H1 (cell line): ENCODE data around the gene KLRB1. TPM values are rescaled to one million over a fixed set of nuclear protein-coding genes. Genes with fewer than 3 reads are reported as not detected.
"Not testable (repeated sequence)": the region's sequence is repeated elsewhere in the genome, so short reads cannot be mapped to it uniquely, and the experiment has no call there.

ENCODE experiments used
- CTCF ChIA-PET: fragments of 300-600 bp; sonication (Branson Sonifier 250); formaldehyde crosslinking; loops from one replicate; lab custom pipeline; 2021; ENCODE audit not compliant: partially characterized antibody; lab: Charles Lee
- POLR2A ChIA-PET: fragments of 300-600 bp; sonication (Branson Sonifier 250); formaldehyde crosslinking; loops from one replicate; lab custom pipeline; 2021; ENCODE audit warnings: inconsistent platforms; ENCODE audit not compliant: partially characterized antibody; lab: Charles Lee
- DNase-seq, 2 experiments: peaks; one replicate each; pipeline versions ENCODE4 v3.0.0 to v3.0.0-alpha.2; 2010 to 2022; ENCODE audit warnings: low spot score in 2 of 2, low read depth in 1 of 2, mixed read lengths in 1 of 2
- FAIRE-seq: peaks from 2 replicates; lab custom pipeline; 2011; peaks lifted over from hg19 to GRCh38; lab: Jason Lieb, UNC
- H2AFZ ChIP-seq: 2 replicates; pipeline ENCODE4 v1.8.1; 2012; ENCODE audit warnings: low read length, inconsistent platforms
- H2AK5ac ChIP-seq: 2 replicates; pipeline ENCODE4 v1.6.1; 2013; ENCODE audit warnings: low read depth, low read length
- H2BK120ac ChIP-seq: replicated peaks from 2 replicates; pipeline ENCODE3; 2013; ENCODE audit warnings: low read depth, low read length, inconsistent platforms
- H2BK12ac ChIP-seq: 2 replicates; pipeline ENCODE4 v1.6.1; 2013; ENCODE audit warnings: low read depth, low read length
- H2BK15ac ChIP-seq: 2 replicates; pipeline ENCODE4 v1.6.1; 2013; ENCODE audit warnings: low read length
- H2BK20ac ChIP-seq: 2 replicates; pipeline ENCODE4 v1.6.1; 2013; ENCODE audit warnings: low read length
- H2BK5ac ChIP-seq: 2 replicates; pipeline ENCODE4 v1.6.1; 2013; ENCODE audit warnings: low read depth, low read length
- H3K14ac ChIP-seq: 2 replicates; pipeline ENCODE4 v1.6.1; 2013; ENCODE audit warnings: inconsistent platforms; ENCODE audit not compliant: insufficient read length
- H3K18ac ChIP-seq: 2 replicates; pipeline ENCODE4 v1.6.1; 2013; ENCODE audit warnings: low read length; ENCODE audit errors: extremely low read depth
- H3K23ac ChIP-seq: 2 replicates; pipeline ENCODE4 v1.6.1; 2013; ENCODE audit warnings: inconsistent platforms; ENCODE audit not compliant: insufficient read length
- H3K23me2 ChIP-seq: 2 replicates; pipeline ENCODE4 v1.6.1; 2013; ENCODE audit warnings: low read depth, low read length
- H3K27ac ChIP-seq: 2 replicates; pipeline ENCODE4 v1.6.1; 2011; ENCODE audit warnings: low read depth, low read length, inconsistent platforms
- H3K27me3 ChIP-seq, 4 experiments: replicated peaks in 1 of 4; 1 replicate in 1 of 4; 2 replicates in 3 of 4; pipeline versions ENCODE4 v1.6.1 to v1.8.1; 2011 to 2013; ENCODE audit warnings: low read length in 3 of 4, mild to moderate bottlenecking in 3 of 4, inconsistent platforms in 2 of 4, mixed read lengths in 2 of 4, moderate library complexity in 1 of 4; ENCODE audit not compliant: control insufficient read depth in 3 of 4, insufficient read depth in 3 of 4; ENCODE audit errors: extremely low read depth in 1 of 4
- H3K36me3 ChIP-seq, 4 experiments: 2 replicates each; pipeline versions ENCODE4 v1.6.1 to v1.8.1; 2011 to 2013; ENCODE audit warnings: mild to moderate bottlenecking in 4 of 4, low read length in 3 of 4, moderate library complexity in 2 of 4, control low read depth in 1 of 4, inconsistent platforms in 1 of 4; ENCODE audit not compliant: insufficient read depth in 4 of 4, control insufficient read depth in 2 of 4
- H3K4ac ChIP-seq: replicated peaks from 2 replicates; pipeline ENCODE3; 2013; ENCODE audit warnings: low read length, low read depth, mixed read lengths, inconsistent platforms; ENCODE audit not compliant: insufficient read length
- H3K4me1 ChIP-seq, 4 experiments: replicated peaks in 1 of 4; 1 replicate in 1 of 4; 2 replicates in 3 of 4; pipeline versions ENCODE4 v1.6.1 to v1.8.1; 2011 to 2013; ENCODE audit warnings: low read length in 3 of 4, inconsistent platforms in 2 of 4, mixed read lengths in 1 of 4; ENCODE audit not compliant: insufficient read depth in 4 of 4, control insufficient read depth in 3 of 4
- H3K4me2 ChIP-seq, 2 experiments: 2 replicates each; pipeline versions ENCODE4 v1.6.1 to v1.8.1; 2011 to 2013; ENCODE audit warnings: low read depth in 2 of 2, low read length in 2 of 2, control low read depth in 1 of 2, inconsistent platforms in 1 of 2, mild to moderate bottlenecking in 1 of 2; ENCODE audit not compliant: insufficient read depth in 1 of 2
- H3K4me3 ChIP-seq, 4 experiments: fragments of 200-600, 300-600 bp in 1 of 4; sonication (generic), shearing (Covaris generic), sonication (Bioruptor Twin) in 1 of 4; 2 replicates each; pipeline versions ENCODE4 v1.5.1 to v1.8.1; 2011 to 2016; ENCODE audit warnings: low read length in 4 of 4, low read depth in 3 of 4, control low read depth in 2 of 4, inconsistent platforms in 2 of 4, mild to moderate bottlenecking in 2 of 4, mixed read lengths in 1 of 4, moderate library complexity in 1 of 4; ENCODE audit not compliant: insufficient read depth in 2 of 4; ENCODE audit errors: extremely low read depth in 1 of 4
- H3K56ac ChIP-seq: replicated peaks from 2 replicates; pipeline ENCODE3; 2013; ENCODE audit warnings: low read depth, mild to moderate bottlenecking, mixed read lengths, low read length, inconsistent platforms; ENCODE audit not compliant: insufficient read length
- H3K79me1 ChIP-seq: 2 replicates; pipeline ENCODE4 v1.6.1; 2013; ENCODE audit warnings: low read depth, low read length, control low read depth
- H3K79me2 ChIP-seq, 2 experiments: 2 replicates each; pipeline versions ENCODE4 v1.6.1 to v1.8.1; 2012 to 2013; ENCODE audit warnings: low read length in 2 of 2, mild to moderate bottlenecking in 2 of 2, inconsistent platforms in 1 of 2; ENCODE audit not compliant: insufficient read depth in 2 of 2, control insufficient read depth in 1 of 2
- H3K9ac ChIP-seq, 4 experiments: replicated peaks in 1 of 4; 1 replicate in 1 of 4; 2 replicates in 3 of 4; pipeline versions ENCODE4 v1.6.1 to v1.8.1; 2011 to 2013; ENCODE audit warnings: low read depth in 3 of 4, low read length in 3 of 4, control low read depth in 2 of 4, mild to moderate bottlenecking in 2 of 4, moderate library complexity in 2 of 4, inconsistent platforms in 1 of 4; ENCODE audit errors: extremely low read depth in 1 of 4
- H3K9me3 ChIP-seq, 2 experiments: 2 replicates each; pipeline versions ENCODE4 v1.6.1 to v1.8.1; 2012 to 2013; ENCODE audit warnings: mild to moderate bottlenecking in 2 of 2, moderate library complexity in 2 of 2, control low read depth in 1 of 2, inconsistent platforms in 1 of 2, low read depth in 1 of 2, low read length in 1 of 2, mixed read lengths in 1 of 2; ENCODE audit not compliant: insufficient read depth in 2 of 2
- H4K20me1 ChIP-seq, 2 experiments: replicated peaks in 1 of 2; 2 replicates each; pipeline versions ENCODE3 to v1.8.1; 2011 to 2013; ENCODE audit warnings: inconsistent platforms in 2 of 2, low read length in 2 of 2, mild to moderate bottlenecking in 1 of 2; ENCODE audit not compliant: insufficient read depth in 2 of 2, control insufficient read depth in 1 of 2
- H4K5ac ChIP-seq: 2 replicates; pipeline ENCODE4 v1.6.1; 2013; ENCODE audit warnings: low read length, low read depth, mixed read lengths, inconsistent platforms; ENCODE audit not compliant: insufficient read length
- H4K8ac ChIP-seq: 2 replicates; pipeline ENCODE4 v1.8.0; 2013; ENCODE audit warnings: mild to moderate bottlenecking, moderate library complexity, low read length, inconsistent platforms; ENCODE audit not compliant: insufficient read depth; ENCODE audit errors: extremely low read depth
- H4K91ac ChIP-seq: replicated peaks from 2 replicates; pipeline ENCODE3; 2013; ENCODE audit warnings: low read length, mixed read lengths, inconsistent platforms; ENCODE audit not compliant: insufficient read length
- WGBS, 2 experiments: shearing (Covaris generic) in 1 of 2; methylation state at CpG; one replicate each; pipeline versions ENCODE4 v1.1.6 to v1.1.7; 2013 to 2015; ENCODE audit warnings: low lambda C conversion rate in 2 of 2, mixed read lengths in 2 of 2, inconsistent platforms in 1 of 2, low coverage in 1 of 2, missing lambda C conversion rate in 1 of 2; ENCODE audit not compliant: insufficient replicate concordance in 2 of 2, insufficient coverage in 1 of 2, insufficient read length in 1 of 2; ENCODE audit errors: extremely low coverage in 1 of 2, missing lambda C conversion rate in 1 of 2; 5-methylcytosine and 5-hydroxymethylcytosine counted together
- polyA plus RNA-seq, 7 experiments: library from polyadenylated mRNA; depleted of rRNA in 3 of 7; stranded (reverse) in 5 of 7; unstranded in 2 of 7; fragments of >200 nt in 5 of 7; fragments of 200-250 nt in 2 of 7; gene quantifications; 1 replicate in 5 of 7; 2 replicates in 1 of 7; 4 replicates in 1 of 7; pipeline versions ENCODE4 v1.2.1 to v1.2.3, GENCODE V29; 2011 to 2013; ENCODE audit warnings: missing spikeins in 2 of 7, mixed read lengths in 2 of 7
- total RNA-seq: library from RNA; stranded (reverse); fragmentation: NEBNext Ultra II Directional; extraction: Animal tissue kit (Norgen Biotek cat#: 25700); gene quantifications from 2 replicates; pipeline ENCODE4 v1.2.1, GENCODE V29; 2021

Gene KLRB1
- total and polyA plus RNA-seq, 2 of the 8 experiments (the other 6 are each of a cell fraction or from before 2014, with no cell fraction given): not detected

GRCh38 chr12:9577729-9578128 lies 30.0 kb downstream of the KLRB1 start:
- H2BK20ac ChIP-seq, H4K8ac ChIP-seq, H2BK12ac ChIP-seq, FAIRE-seq, H2AK5ac ChIP-seq, H3K27me3 ChIP-seq, H3K14ac ChIP-seq, H3K4ac ChIP-seq, H3K4me2 ChIP-seq, H3K9ac ChIP-seq, H2BK15ac ChIP-seq, H3K79me2 ChIP-seq, H4K5ac ChIP-seq, H2AFZ ChIP-seq, H4K91ac ChIP-seq, H4K20me1 ChIP-seq, H3K23ac ChIP-seq, H3K4me3 ChIP-seq, H3K18ac ChIP-seq, H3K56ac ChIP-seq, H3K27ac ChIP-seq, H3K9me3 ChIP-seq, POLR2A ChIA-PET, H3K36me3 ChIP-seq, H3K23me2 ChIP-seq, CTCF ChIA-PET, DNase-seq, H3K79me1 ChIP-seq, H3K4me1 ChIP-seq, H2BK5ac ChIP-seq, H2BK120ac ChIP-seq: not testable (repeated sequence)
- WGBS, 2 experiments: no CpG with 5 or more reads among the region's 5 CpGs

GRCh38 chr12:9567151-9567550 lies 40.6 kb downstream of the KLRB1 start:
- H3K27me3 ChIP-seq, POLR2A ChIA-PET, H3K4me3 ChIP-seq, H2BK5ac ChIP-seq, H3K23ac ChIP-seq, H2BK12ac ChIP-seq, H3K18ac ChIP-seq, H2AK5ac ChIP-seq, H2BK15ac ChIP-seq, H3K4me1 ChIP-seq, DNase-seq, H3K56ac ChIP-seq, CTCF ChIA-PET, H3K79me1 ChIP-seq, H3K9me3 ChIP-seq, H4K91ac ChIP-seq, H3K9ac ChIP-seq, H2BK120ac ChIP-seq, H2AFZ ChIP-seq, H3K27ac ChIP-seq, H3K4ac ChIP-seq, H4K5ac ChIP-seq, H3K36me3 ChIP-seq, H2BK20ac ChIP-seq, H4K8ac ChIP-seq, H3K14ac ChIP-seq, H3K79me2 ChIP-seq, H4K20me1 ChIP-seq, H3K23me2 ChIP-seq, H3K4me2 ChIP-seq, FAIRE-seq: not testable (repeated sequence)
- no CpG with 5 or more reads among the region's 9 CpGs for whole genome bisulfite sequencing, 2 experiments
